GM12801 (cell line): ENCODE results near the gene CCDC43.

Source experiments
- CTCF ChIP-seq: IDR thresholded peaks from one replicate; pipeline ENCODE4 v1.5.1; 2011; ENCODE audit warnings: control low read depth; ENCODE audit not compliant: insufficient read length; ENCODE audit errors: extremely low read depth

CCDC43 gene

GRCh38 chr17:44708401-44709263 lies 19.1 kb upstream of the CCDC43 start, which contains the start of gene DBF4B:
DBF4B (plus strand) TSS chr17:44708665; CDS start chr17:44708821, 156 bp downstream.
- TF ChIP-seq CTCF, result no peak

- no peak for TF ChIP-seq CTCF
Observed at GRCh38 chr17:44707755-44708400, 18.3 kb upstream of the CCDC43 start.

GRCh38 chr17:44693609-44694008 lies 4.0 kb upstream of the CCDC43 start:
- TF ChIP-seq CTCF, result no peak

- no peak for TF ChIP-seq CTCF
Observed at GRCh38 chr17:44688675-44689476, 700 bp downstream of the CCDC43 start.

GRCh38 chr17:44688200-44688599 lies 1.4 kb downstream of the CCDC43 start:
- no peak for TF ChIP-seq CTCF

GRCh38 chr17:44687756-44688155 lies 1.8 kb downstream of the CCDC43 start:
- TF ChIP-seq CTCF, result no peak

GRCh38 chr17:44677136-44677535 lies 12.4 kb downstream of the CCDC43 start:
- no peak for TF ChIP-seq CTCF
